SK-N-SH (cell line): ENCODE results near the gene PTPN23. TPM values are rescaled to one million over a fixed set of nuclear protein-coding genes. Genes with fewer than 3 reads are reported as not detected.

Experiments
- CTCF ChIA-PET: fragments of 300-600, 350-600 bp; formaldehyde crosslinking; extraction: SDS; loops from one replicate; lab custom pipeline; 2021; lab: Yijun Ruan, JAX
- POLR2A ChIA-PET: fragments of 350-600 bp; sonication (Branson Sonifier 250); formaldehyde crosslinking; extraction: SDS; loops from one replicate; lab custom pipeline; 2020; ENCODE audit warnings: antibody characterized with exemption, inconsistent platforms; lab: Yijun Ruan, JAX
- DNase-seq: peaks from one replicate; pipeline ENCODE4 v3.0.0; 2012
- H2AFZ ChIP-seq: fragments of 200-600 bp; sonication (generic); 2 replicates; pipeline ENCODE4 v1.8.1; 2016; ENCODE audit warnings: antibody characterized with exemption, mild to moderate bottlenecking, low read depth
- H3F3A ChIP-seq: fragments of 200-600 bp; sonication (generic); replicated peaks from 2 replicates; pipeline ENCODE3; 2016; ENCODE audit warnings: antibody characterized with exemption, mild to moderate bottlenecking; ENCODE audit not compliant: insufficient read depth
- H3K27ac ChIP-seq, 2 experiments: fragments of 200-500 bp in 1 of 2; fragments of 200-600 bp in 1 of 2; sonication (Bioruptor generic) in 1 of 2; sonication (generic), shearing (Covaris generic) in 1 of 2; 2 replicates each; pipeline versions ENCODE4 v1.5.1 to v1.6.1; 2014 to 2016; ENCODE audit warnings: low read depth in 2 of 2, inconsistent platforms in 1 of 2, low read length in 1 of 2, mild to moderate bottlenecking in 1 of 2, mixed read lengths in 1 of 2
- H3K27me3 ChIP-seq: fragments of 200-600 bp; sonication (generic), shearing (Covaris generic); 2 replicates; pipeline ENCODE4 v1.6.1; 2016; ENCODE audit warnings: mixed run types; ENCODE audit not compliant: insufficient read depth
- H3K36me3 ChIP-seq, 2 experiments: fragments of 200-500 bp in 1 of 2; fragments of 200-600 bp in 1 of 2; sonication (Bioruptor generic) in 1 of 2; sonication (generic) in 1 of 2; replicated peaks in 1 of 2; 2 replicates each; pipeline versions ENCODE3 to v1.5.1; 2014 to 2016; ENCODE audit warnings: low read length in 1 of 2, mild to moderate bottlenecking in 1 of 2; ENCODE audit not compliant: insufficient read depth in 2 of 2, control insufficient read depth in 1 of 2
- H3K4me1 ChIP-seq, 2 experiments: fragments of 200-500 bp in 1 of 2; fragments of 200-600 bp in 1 of 2; sonication (Bioruptor generic) in 1 of 2; sonication (generic), shearing (Covaris generic) in 1 of 2; 2 replicates each; pipeline versions ENCODE4 v1.5.1 to v1.6.1; 2014 to 2016; ENCODE audit warnings: low read depth in 1 of 2, low read length in 1 of 2, mixed run types in 1 of 2; ENCODE audit not compliant: insufficient read depth in 2 of 2, control insufficient read depth in 1 of 2
- H3K4me2 ChIP-seq: fragments of 200-600 bp; sonication (generic), shearing (Covaris generic); 2 replicates; pipeline ENCODE4 v1.6.1; 2017; ENCODE audit warnings: mixed run types
- H3K4me3 ChIP-seq, 2 experiments: fragments of 200-500 bp in 1 of 2; fragments of 200-600 bp in 1 of 2; sonication (Bioruptor generic) in 1 of 2; sonication (generic), shearing (Covaris generic) in 1 of 2; 2 replicates each; pipeline versions ENCODE4 v1.5.1 to v1.8.1; 2014 to 2016; ENCODE audit warnings: low read depth in 2 of 2, inconsistent platforms in 1 of 2, low read length in 1 of 2, mild to moderate bottlenecking in 1 of 2, mixed read lengths in 1 of 2, moderate library complexity in 1 of 2
- H3K79me2 ChIP-seq: fragments of 200-600 bp; sonication (generic); 2 replicates; pipeline ENCODE4 v1.8.1; 2017; ENCODE audit warnings: mild to moderate bottlenecking; ENCODE audit not compliant: insufficient read depth
- H3K9ac ChIP-seq: fragments of 200-600 bp; sonication (generic); 2 replicates; pipeline ENCODE4 v1.6.1; 2017; ENCODE audit warnings: mixed run types
- H3K9me2 ChIP-seq: fragments of 200-600 bp; sonication (generic); 2 replicates; pipeline ENCODE4 v1.6.1; 2017; ENCODE audit warnings: mixed run types
- H3K9me3 ChIP-seq: fragments of 200-600 bp; sonication (generic); 2 replicates; pipeline ENCODE4 v1.6.1; 2017; ENCODE audit warnings: mixed run types, mild to moderate bottlenecking, moderate library complexity
- H4K20me1 ChIP-seq: fragments of 200-600 bp; sonication (generic); 2 replicates; pipeline ENCODE4 v1.6.1; 2017; ENCODE audit warnings: mild to moderate bottlenecking, mixed run types; ENCODE audit not compliant: insufficient read depth
- CHD2 ChIP-seq: fragments of 150-350 bp; IDR thresholded peaks from 2 replicates; pipeline ENCODE4 v1.6.1; 2018; ENCODE audit warnings: low read length; ENCODE audit not compliant: partially characterized antibody
- ELF1 ChIP-seq: IDR thresholded peaks from 2 replicates; pipeline ENCODE4 v1.4.0; 2012
- FOSL2 ChIP-seq: IDR thresholded peaks from 2 replicates; pipeline ENCODE4 v1.4.0; 2012; ENCODE audit warnings: low read depth, mild to moderate bottlenecking, moderate library complexity, borderline replicate concordance
- FOXJ3 ChIP-seq: sonication (generic); formaldehyde crosslinking; IDR thresholded peaks from 2 replicates; pipeline ENCODE4 v1.5.1; 2020; ENCODE audit warnings: mild to moderate bottlenecking, missing genetic modification reagents
- FOXM1 ChIP-seq: IDR thresholded peaks from 2 replicates; pipeline ENCODE4 v1.4.0; 2012; ENCODE audit warnings: low read depth, mild to moderate bottlenecking
- GATA2 ChIP-seq: sonication (generic); formaldehyde crosslinking; IDR thresholded peaks from 2 replicates; pipeline ENCODE4 v1.5.0; 2020; ENCODE audit warnings: mild to moderate bottlenecking, missing genetic modification reagents
- IRF3 ChIP-seq: fragments of 150-350 bp; IDR thresholded peaks from 2 replicates; pipeline ENCODE4 v1.6.1; 2016; ENCODE audit warnings: mild to moderate bottlenecking, low read depth, low read length
- MXI1 ChIP-seq: IDR thresholded peaks from 2 replicates; pipeline ENCODE4 v1.6.1; 2012; ENCODE audit warnings: mild to moderate bottlenecking, low read depth, low read length, improper control_type of control experiment
- NFIC ChIP-seq: IDR thresholded peaks from 2 replicates; pipeline ENCODE4 v1.4.0; 2012; ENCODE audit warnings: borderline replicate concordance
- NRF1 ChIP-seq: IDR thresholded peaks from 2 replicates; pipeline ENCODE4 v1.6.1; 2012; ENCODE audit warnings: low read depth, mild to moderate bottlenecking, low read length
- PBX3 ChIP-seq: IDR thresholded peaks from 2 replicates; pipeline ENCODE4; 2012
- POLR2AphosphoS5 ChIP-seq: IDR thresholded peaks from 2 replicates; pipeline ENCODE4 v1.6.1; 2012; ENCODE audit warnings: low read depth, low read length
- RAD21 ChIP-seq: IDR thresholded peaks from 2 replicates; pipeline ENCODE4 v1.6.1; 2012; ENCODE audit warnings: mild to moderate bottlenecking, low read length
- RXRA ChIP-seq: IDR thresholded peaks from 2 replicates; pipeline ENCODE4 v1.4.0; 2012; ENCODE audit warnings: low read depth, mild to moderate bottlenecking, borderline replicate concordance
- SMC3 ChIP-seq: IDR thresholded peaks from 2 replicates; pipeline ENCODE4 v1.6.1; 2012; ENCODE audit warnings: low read depth, low read length, improper control_type of control experiment
- YY1 ChIP-seq: IDR thresholded peaks from 2 replicates; pipeline ENCODE4 v1.4.0; 2012; ENCODE audit warnings: low read depth, mild to moderate bottlenecking
- WGBS: methylation state at CpG from one replicate; pipeline ENCODE4 v1.1.6; 2017; ENCODE audit warnings: low lambda C conversion rate; 5-methylcytosine and 5-hydroxymethylcytosine counted together
- polyA plus RNA-seq, 3 experiments: library from polyadenylated mRNA; depleted of rRNA; stranded (reverse); fragments of >200 nt; gene quantifications; 2 replicates each; pipeline ENCODE4 v1.2.3, GENCODE V29; 2012
- TF ChIP-seq, protein P1 (sequence below): fragments of 200-600 bp; sonication (generic); IDR thresholded peaks from 2 replicates; pipeline ENCODE4 v1.6.1; 2017; ENCODE audit warnings: antibody characterized with exemption, mild to moderate bottlenecking, moderate library complexity
- TF ChIP-seq, protein P2 (sequence below): fragments of 150-350 bp; IDR thresholded peaks from 2 replicates; pipeline ENCODE4 v1.6.1; 2017; ENCODE audit warnings: antibody characterized with exemption, low read length, low read depth, borderline replicate concordance
- TF ChIP-seq, protein P3 (sequence below): IDR thresholded peaks from 2 replicates; pipeline ENCODE4 v1.6.1; 2012; ENCODE audit warnings: mild to moderate bottlenecking, low read depth, low read length, moderate library complexity

The PTPN23 gene
- polyA plus RNA-seq, 1 of the 3 experiments (the other 2 are of a cell fraction) = 10.9 TPM

DNA sequence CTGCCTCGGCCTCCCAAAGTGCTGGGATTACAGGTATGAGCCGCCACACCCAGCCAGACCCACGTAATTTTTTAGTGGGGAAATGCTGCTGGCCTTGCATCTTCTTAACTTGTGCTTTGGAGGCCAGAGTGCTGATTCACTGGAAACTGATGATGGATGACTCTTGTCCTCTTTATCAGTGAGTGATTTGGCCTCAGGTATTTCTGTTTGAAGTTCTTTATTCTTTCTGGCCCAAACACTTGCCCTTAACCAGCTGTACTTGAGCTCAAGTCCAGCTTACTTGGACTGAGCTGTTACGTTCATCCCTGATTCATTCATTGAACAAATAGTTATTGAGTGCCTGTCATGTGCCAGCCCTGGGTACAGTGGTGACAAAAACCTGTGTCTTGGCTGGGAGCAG lies 4.2 kb downstream of the PTPN23 start:
- Histone ChIP-seq H3K27me3 (no peaks in the 10 kb centered on the region), H3K27ac (no peak overlapping the region), H3K9me3 (no peaks in the 10 kb centered on the region), H3K9me2 (no peaks in the 10 kb centered on the region), H3K4me3 (no peak overlapping the region), H4K20me1 (peaks cover 73% of the 10 kb centered on the region), H3K4me1 (peaks cover 0 to 10% of the 10 kb centered on the region in 2 experiments; a peak in 1 of 4 replicates), H3K9ac (no peak overlapping the region), H3F3A (peaks cover 3% of the 10 kb centered on the region), H2AFZ (no peak overlapping the region), H3K79me2 (peaks cover 93% of the 10 kb centered on the region), H3K36me3 (peaks cover 0 to 13% of the 10 kb centered on the region in 2 experiments), H3K4me2 (no peak overlapping the region)
- CTCF ChIA-PET = no interaction called here
- 86% methylated on average over 1 of the region's 4 CpGs for WGBS
- DNase-seq = no peak
- POLR2A ChIA-PET = no interaction called here
- TF ChIP-seq FOSL2 = no peak
- no peak for TF ChIP-seq NFIC
- TF ChIP-seq, protein P1, sequence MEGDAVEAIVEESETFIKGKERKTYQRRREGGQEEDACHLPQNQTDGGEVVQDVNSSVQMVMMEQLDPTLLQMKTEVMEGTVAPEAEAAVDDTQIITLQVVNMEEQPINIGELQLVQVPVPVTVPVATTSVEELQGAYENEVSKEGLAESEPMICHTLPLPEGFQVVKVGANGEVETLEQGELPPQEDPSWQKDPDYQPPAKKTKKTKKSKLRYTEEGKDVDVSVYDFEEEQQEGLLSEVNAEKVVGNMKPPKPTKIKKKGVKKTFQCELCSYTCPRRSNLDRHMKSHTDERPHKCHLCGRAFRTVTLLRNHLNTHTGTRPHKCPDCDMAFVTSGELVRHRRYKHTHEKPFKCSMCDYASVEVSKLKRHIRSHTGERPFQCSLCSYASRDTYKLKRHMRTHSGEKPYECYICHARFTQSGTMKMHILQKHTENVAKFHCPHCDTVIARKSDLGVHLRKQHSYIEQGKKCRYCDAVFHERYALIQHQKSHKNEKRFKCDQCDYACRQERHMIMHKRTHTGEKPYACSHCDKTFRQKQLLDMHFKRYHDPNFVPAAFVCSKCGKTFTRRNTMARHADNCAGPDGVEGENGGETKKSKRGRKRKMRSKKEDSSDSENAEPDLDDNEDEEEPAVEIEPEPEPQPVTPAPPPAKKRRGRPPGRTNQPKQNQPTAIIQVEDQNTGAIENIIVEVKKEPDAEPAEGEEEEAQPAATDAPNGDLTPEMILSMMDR = no peak
- TF ChIP-seq GATA2 (CRISPR knock-in tag) = no peak
- no peak for TF ChIP-seq RAD21
- no peak for TF ChIP-seq YY1
- no peak for TF ChIP-seq CHD2
- TF ChIP-seq RXRA = no peak
- TF ChIP-seq, protein P2, sequence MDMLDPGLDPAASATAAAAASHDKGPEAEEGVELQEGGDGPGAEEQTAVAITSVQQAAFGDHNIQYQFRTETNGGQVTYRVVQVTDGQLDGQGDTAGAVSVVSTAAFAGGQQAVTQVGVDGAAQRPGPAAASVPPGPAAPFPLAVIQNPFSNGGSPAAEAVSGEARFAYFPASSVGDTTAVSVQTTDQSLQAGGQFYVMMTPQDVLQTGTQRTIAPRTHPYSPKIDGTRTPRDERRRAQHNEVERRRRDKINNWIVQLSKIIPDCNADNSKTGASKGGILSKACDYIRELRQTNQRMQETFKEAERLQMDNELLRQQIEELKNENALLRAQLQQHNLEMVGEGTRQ = no peak
- TF ChIP-seq SMC3 = no peak
- no peak for TF ChIP-seq ELF1
- no peak for TF ChIP-seq NRF1
- TF ChIP-seq MXI1 = no peak
- TF ChIP-seq PBX3 = no peak
- no peak for TF ChIP-seq IRF3
- no peak for TF ChIP-seq FOXM1
- TF ChIP-seq FOXJ3 = no peak
- TF ChIP-seq, protein P3, sequence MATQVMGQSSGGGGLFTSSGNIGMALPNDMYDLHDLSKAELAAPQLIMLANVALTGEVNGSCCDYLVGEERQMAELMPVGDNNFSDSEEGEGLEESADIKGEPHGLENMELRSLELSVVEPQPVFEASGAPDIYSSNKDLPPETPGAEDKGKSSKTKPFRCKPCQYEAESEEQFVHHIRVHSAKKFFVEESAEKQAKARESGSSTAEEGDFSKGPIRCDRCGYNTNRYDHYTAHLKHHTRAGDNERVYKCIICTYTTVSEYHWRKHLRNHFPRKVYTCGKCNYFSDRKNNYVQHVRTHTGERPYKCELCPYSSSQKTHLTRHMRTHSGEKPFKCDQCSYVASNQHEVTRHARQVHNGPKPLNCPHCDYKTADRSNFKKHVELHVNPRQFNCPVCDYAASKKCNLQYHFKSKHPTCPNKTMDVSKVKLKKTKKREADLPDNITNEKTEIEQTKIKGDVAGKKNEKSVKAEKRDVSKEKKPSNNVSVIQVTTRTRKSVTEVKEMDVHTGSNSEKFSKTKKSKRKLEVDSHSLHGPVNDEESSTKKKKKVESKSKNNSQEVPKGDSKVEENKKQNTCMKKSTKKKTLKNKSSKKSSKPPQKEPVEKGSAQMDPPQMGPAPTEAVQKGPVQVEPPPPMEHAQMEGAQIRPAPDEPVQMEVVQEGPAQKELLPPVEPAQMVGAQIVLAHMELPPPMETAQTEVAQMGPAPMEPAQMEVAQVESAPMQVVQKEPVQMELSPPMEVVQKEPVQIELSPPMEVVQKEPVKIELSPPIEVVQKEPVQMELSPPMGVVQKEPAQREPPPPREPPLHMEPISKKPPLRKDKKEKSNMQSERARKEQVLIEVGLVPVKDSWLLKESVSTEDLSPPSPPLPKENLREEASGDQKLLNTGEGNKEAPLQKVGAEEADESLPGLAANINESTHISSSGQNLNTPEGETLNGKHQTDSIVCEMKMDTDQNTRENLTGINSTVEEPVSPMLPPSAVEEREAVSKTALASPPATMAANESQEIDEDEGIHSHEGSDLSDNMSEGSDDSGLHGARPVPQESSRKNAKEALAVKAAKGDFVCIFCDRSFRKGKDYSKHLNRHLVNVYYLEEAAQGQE = no peak
- TF ChIP-seq POLR2AphosphoS5 = no peak
